COLO668 (cell line): ENCODE results near the gene HLA-DRB1.
"Not testable (repeated sequence)": the region's sequence is repeated elsewhere in the genome, so short reads cannot be mapped to it uniquely, and the experiment has no call there.

Experiments used
- DNase-seq: peaks from one replicate; lab custom pipeline; 2025; ENCODE audit not compliant: unreplicated experiment; lab: John Stamatoyannopoulos, UW

HLA-DRB1 gene

DNA sequence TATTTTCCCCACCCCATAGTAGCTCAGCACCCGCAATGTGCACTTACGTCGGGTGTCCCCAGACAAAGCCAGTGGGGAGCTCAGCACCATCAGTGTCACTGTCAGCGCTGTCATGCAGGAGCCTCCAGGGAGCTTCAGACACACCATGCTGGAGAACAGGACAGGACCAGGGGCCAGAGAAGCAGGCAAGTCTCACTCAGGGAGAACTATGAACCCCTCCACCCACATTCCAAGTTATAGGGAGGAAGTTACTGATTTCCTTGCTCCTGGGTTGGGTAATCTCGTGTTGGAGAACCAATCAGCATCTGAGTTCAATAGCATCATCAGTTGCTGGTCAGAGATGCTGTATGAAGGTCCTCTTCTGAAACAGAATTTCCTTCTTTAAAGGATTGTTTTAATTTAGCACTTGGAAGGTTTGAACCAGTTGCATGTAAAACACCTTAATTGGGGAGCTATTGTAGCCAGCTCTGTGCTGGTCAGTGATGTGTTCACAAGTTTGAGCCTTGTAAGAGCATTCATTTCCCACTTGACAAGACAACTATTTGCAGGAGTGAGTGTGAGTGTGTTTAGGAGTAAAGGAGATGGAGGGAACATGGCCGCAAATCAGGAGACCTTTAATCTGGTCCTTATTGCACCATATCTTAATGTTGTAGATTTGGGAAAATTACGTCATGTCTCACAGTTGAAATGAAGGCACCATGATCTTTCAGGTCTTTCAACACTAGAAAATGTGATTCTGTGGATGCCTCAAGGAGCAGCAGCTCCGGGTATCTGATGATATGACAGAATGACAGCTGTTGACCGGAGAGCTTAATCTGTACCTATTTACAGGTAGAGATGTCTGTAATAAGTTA lies at the start of gene HLA-DRB1:
HLA-DRB1 (minus strand) TSS at position 253 of the 854 bp plus-strand sequence; CDS start at position 147, 106 bp downstream.
- DNase-seq = no peak

DNA sequence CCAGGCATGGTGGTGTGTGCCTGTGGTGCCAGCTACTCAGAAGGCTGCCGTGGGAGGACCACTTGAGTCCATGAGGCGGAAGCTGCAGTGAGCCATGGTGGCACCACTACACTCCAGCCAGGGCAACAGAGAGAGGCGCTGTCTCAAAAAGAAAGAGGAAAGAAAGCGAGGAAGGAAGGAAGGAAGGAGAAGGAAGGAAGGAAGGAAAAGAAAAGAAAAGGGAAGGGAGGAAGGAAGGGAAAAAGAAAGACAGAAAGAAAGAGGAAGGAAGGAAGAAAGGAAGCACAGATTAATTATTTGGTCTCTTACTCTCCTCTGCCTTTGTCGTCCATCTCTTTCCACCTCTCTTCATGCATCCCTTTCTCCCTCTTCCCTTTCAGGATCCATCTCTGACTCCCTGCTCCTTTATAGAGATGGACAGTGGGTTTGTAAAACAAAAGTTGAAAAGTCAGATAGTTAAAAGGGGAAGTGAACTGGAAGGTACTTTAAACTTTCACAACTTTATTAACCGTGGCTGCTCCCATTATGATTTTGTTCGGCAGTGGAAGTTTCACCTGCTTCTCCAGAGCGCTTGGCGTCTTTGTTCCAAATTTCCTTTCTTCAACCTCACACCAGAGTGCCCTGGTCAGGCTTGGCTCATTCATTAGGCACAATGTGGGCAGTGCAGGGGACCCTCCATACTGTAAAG lies 49.0 kb upstream of the HLA-DRB1 start:
- DNase-seq = no peak

DNA sequence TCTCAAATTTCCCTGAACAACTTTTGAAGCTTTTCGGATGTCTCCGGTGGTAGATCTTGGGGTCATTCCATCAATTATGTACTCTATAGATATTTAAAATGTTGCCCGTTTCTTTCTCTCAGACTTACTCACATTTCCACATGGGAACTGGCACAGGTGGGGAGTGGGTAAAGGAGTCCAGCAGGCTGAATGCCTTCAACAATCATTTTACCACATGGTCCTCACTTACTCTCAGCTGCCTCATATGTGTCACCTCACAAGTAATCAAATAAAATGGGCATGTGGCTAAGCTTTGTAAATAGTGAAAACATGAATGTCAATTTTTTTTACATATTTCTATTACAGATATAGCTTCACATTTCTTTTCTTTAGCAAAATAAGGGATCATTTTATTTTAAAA lies 48.2 kb upstream of the HLA-DRB1 start:
- no peak for DNase-seq

DNA sequence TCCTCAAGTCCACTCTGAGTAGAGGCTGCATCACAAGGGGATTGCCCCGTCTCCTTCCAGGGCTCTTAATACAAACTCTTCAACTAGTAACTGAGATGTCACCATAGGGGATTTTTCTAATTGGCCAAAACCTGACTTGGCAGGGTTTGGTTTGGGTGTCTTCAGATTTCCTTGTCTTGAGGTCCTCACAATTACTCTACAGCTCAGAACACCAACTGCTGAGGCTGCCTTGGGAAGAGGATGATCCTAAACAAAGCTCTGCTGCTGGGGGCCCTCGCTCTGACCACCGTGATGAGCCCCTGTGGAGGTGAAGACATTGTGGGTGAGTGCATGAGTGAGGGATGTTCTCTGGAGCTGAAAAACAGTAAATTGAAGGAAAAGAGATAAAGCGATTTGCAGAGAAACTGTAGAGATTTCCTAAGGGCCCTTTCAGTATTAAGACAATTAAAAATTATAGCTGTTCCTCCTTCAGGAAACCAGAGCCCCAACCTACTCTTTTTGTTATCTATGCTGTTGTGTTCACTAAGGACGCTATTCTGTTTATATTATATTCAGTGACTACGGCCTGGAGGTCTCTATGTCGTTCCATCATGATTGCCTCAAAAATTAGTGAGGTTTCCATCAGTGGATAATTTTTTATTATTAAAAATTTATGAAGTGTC lies 47.7 kb upstream of the HLA-DRB1 start, which contains the start of gene HLA-DQA1:
HLA-DQA1 (plus strand) TSS at position 188 of the 662 bp plus-strand sequence; CDS start at position 241, 53 bp downstream.
- DNase-seq = no peak

DNA sequence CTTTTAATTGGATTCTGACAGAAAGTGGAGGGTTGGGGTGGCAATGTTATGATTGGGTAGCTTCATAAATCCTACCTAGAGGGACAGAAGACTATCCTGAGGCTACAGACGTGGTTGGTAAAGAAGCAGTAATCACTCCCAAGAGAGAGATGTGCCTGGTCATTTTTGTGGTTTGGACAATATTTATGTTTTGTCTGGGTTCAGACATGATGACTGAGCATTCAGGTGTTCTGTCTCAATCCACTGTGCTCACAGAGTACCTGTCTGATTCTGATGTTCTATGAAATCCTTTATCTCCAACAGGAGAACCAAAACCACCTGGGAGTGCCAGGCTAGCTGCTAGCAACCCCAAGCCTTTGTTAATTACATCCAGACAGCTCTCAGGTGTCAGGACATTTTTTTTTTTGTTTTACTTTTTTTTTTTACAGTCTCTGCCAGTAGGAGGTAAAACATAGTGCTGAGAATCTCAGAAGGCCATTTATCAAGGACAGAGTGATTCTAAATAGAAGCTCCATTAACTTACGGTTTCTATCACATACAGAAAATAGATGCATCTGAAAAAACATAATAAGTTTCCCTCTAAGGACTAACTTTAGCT lies 46.0 kb upstream of the HLA-DRB1 start:
- DNase-seq = no peak

DNA sequence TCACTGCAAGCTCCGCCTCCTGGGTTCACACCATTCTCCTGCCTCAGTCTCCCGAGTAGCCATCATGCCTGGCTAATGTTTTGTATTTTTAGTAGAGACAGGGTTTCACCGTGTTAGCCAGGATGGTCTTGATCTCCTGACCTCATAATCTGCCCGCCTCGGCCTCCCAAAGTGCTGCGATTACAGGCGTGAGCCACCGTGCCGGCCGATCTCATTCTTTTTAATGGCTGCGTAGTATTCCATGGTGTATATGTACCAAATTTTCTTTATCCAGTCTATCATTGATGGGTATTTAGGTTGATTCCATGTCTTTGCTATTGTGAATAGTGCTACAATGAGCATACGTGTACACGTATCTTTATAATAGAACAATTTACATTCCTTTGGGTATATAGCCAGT lies 40.1 kb upstream of the HLA-DRB1 start:
- DNase-seq = not testable (repeated sequence)

DNA sequence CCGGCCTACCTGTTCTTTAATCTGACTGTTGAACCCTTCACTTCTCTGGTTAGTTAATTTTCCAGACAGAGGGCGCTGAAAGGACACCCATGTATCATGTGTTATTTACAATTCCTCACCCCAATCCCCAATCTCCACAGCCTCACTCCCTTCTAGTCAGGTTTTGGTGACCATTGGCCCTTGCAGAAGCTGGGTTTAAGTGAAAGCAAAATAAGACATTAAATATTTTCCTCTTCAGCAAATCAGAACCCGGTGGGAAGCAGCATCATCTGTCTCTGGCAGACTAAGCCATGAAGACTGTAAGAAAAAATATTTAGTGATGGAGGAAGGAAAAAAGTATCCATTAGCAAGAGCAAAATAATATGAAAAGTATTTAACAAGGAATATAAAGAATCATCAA lies 38.2 kb upstream of the HLA-DRB1 start:
- no peak for DNase-seq

DNA sequence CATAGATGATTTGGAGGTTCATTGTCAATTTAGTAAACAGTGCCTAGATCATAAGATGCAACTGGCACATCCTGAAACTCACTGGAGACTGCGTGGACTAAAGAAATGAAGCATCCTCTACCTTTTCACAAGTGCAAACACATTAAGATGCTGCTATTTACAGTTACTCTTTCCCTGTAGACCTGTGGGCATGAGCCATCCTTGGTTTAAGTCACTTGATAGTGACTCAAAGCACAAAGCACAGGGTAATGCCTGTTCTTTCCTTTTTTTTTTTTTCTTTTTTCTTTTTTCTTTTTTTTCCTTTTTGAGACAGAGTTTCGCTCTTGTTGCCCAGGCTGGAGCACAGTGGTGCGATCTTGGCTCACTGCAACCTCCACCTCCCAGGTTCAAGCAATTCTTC lies 37.6 kb upstream of the HLA-DRB1 start:
- no peak for DNase-seq

DNA sequence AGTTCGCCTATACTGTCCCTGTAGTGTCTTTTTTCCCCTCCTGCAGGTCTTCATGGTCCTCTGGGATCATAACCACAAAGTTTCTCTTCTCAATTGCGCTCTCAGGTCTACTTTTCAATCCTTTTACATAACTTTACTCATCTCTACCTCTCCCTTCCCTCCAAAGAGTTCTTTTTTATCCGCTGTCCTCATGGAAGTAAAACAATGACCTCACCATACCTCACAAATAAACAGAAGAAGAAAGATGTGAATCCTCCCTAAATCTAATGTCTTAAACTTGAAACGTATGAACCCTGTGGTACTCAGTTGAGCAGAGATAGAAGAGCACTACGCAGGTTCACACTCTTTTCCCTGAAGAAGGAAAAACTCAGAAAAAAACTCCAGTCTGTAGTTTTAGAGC lies 35.5 kb upstream of the HLA-DRB1 start:
- DNase-seq = no peak

DNA sequence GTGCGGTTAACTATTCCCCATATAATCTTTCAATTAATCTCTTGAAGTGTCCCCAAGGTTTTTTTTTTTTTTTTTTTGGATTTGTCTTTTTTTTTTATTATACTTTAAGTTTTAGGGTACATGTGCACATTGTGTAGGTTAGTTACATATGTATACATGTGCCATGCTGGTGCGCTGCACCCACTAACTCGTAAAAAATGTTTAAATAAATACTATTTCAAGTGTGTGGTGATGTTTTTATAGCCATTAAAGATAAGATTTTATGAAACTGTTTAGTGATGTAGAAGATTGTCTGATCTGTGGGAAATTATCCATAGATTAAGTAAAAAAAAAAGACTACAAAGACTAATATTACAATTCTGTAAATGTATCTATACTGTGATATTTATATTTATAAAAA lies 34.9 kb upstream of the HLA-DRB1 start:
- no peak for DNase-seq

DNA sequence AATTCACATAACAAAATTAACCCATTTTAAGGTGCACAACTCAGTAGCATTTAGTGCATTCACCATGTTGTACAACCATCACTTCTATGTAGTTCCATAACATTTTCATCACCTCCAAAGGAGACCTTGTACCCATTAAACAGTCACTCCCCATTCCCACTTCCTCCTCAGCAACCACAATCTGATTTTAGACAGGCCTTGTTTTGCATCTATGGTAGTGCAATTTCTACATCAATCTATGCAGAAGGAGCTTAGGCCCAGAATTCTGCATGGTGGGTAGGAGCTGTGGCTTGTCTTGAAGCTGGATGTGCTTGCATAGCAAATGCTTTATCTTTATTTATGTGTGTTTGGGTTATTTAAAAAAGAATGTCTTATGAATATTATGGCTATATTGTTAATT lies 34.0 kb upstream of the HLA-DRB1 start:
- DNase-seq = no peak

DNA sequence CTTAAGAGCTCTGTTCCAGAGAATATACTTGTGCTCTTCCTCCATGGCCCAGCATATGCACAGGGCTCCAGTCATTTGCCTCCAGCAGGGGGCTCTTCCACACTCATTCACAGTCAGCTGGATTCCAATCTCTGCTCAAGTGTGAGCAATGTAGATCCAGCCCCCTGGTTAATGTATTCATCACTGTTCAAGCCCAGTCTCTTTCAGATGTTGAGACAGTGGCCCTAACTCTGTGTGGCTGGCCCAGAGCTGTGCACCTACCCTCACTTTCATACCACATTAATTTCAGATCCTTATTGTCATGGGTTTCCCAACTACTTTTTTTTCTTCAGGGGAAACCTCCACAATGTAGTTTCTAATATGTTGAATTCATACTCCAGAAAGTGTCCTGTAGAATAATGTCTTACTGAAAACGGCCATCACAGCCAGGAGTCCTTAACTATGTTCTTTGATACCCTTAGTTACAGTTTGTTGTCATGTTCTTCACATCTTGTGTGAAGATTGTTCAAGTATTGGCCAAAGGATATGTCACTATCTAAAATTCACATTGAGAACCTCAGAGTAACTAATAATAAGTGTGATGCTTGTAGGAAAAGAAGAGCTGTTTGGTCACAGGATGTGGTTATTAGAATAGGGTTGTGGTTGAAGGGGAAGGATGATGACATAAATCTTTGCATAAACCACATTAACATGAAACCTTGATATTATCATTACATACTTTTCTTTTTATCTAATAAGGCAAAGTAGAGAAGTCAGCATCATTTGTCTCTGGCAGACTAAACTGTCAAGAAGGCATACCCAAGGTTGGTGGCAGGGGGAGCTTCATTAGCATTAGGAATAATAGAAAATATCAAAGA lies 33.1 kb upstream of the HLA-DRB1 start:
- DNase-seq = no peak

DNA sequence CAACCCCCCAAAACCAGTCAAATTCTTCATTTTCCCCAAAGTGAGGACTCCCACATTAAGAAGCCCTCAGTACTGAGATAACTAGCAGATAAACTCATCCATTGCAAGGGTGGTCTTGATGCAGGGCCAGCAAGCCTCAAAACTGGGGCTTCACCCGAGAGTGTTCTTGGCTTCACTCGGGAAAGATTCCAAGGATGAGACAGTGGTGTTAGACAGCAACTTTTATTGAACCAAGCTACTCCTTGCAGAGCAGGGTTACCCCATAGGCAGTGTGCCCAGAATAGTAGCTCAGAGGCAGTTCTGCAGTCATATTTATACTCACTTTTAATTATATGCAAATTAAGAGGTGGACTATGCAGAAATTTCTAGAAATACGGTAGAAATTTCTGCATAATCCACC lies 31.7 kb upstream of the HLA-DRB1 start:
- no peak for DNase-seq

DNA sequence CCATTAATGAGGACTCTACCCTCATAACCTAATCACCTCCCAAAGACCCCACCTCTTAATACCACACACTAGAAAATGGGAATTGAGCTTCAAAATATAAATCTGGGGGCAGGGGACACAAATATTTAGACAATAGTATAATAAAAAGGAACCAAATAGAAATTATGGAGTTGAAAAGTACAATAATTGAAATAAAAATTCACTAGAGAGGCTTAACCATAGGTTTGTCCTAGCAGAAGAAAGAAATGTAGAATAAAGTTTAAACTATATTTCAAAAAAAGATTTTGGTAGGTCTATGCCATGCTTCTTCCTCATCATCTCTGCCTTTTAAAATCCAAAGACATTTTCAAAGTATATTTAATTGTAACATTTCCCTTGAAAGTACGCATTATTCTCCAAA lies 28.1 kb upstream of the HLA-DRB1 start:
- no peak for DNase-seq

DNA sequence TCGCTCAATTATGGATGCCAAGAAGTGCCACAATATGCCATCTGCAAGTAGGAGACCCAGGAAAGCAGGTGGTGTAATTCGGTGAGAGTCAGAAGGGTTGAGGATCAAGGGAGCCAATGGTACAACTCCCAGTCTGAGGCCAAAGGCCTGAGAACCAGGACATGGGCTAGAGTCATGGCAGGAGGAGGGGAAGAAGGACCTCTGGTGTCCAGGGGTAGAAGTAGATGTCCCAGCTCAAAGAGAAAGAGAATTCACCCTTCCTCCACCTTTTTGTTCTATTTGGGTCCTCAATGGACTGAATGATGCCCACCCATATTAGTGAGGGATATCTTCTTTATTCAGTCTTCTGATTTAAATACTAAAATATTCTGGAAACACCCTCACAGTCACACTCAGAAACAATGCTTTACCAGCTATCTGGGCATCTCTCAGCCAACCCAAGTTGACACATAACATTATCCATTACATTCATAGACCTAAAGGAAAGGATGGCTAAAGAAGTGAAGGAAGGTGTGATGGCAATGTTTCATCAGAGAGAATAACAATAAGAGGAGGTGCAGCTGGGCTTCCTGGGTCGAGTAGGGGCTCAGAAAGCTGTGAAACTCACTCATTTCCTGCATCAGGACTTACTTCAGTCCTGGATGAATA lies 26.4 kb upstream of the HLA-DRB1 start:
- no peak for DNase-seq

DNA sequence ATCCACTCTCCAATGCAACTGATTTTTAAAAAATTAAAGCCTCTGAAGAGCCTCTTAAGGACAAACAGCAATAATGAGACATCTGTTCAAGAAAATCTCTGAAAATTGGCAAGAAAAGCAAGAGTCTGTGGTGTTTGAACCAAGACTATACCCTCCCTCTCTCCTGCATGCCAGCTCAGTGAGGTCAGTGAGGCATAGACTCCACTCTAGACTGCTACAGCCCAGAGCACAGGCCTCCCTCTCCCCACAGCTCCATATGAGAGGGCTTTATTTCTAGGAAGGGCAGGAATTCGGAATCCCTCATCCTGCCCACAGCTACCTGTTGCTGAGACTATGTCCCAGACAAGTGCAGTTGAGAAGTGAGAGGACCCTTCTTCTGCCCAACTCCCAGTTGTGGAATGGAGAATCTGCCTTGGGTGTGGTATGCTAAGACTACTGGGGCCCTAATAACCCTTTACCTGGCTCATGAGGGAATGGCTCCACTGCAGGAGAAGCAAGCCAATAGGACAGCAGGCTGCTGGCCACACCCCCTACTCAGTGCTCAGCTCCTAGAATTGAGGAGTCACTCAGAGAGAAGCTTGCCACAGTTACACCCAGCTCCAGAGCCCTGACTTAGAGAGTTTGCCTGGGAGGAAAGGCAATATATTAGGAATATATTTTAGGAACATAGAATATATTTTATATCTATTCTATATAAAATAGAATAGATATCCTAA lies 24.9 kb upstream of the HLA-DRB1 start:
- DNase-seq = no peak

DNA sequence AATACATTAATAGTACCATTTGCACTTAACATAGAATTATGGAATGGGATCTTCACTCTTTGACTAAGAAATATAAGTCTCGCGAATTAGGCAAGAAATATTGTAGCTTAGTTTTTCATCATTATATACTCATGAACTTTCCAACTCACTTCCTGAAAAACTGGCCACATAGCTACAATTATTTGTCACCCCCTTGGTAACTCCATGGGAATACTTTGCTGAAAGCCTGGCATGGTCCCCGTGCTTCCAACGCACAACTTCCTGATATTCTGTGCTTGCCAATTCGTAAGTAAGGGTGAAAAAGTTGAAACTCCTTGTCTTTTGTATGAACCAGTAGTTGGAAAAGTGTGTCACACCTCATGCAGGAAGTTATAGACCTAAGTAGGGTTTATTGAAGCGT lies 23.8 kb upstream of the HLA-DRB1 start:
- DNase-seq = no peak

DNA sequence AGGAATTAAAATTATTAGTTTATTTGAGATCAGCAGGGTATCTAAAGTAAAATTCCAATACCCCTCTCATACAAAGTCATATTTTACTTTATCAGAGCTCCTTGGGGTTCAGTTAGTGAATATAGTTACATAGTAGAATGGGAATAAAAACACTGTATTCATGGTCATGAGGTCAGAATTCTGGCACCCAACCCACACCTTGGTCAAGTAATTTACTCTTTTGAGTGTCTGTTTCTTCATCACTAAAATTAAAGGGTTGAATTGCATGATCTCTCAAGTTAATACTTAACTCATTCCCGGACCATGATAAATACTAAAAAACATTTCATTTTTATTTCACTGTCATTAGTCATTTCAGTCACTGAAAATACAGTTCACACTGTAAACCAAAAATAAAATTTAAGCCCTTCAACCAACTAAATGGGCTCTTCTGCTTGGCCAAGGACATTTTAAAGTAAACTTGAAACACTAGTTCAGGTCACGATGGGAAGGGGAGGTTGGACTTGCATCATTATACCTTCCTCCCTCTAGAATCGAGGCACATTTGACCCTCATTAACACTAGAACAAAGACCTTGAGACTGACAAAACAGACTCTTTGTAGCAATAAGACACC lies 21.1 kb upstream of the HLA-DRB1 start:
- no peak for DNase-seq
